WERI-Rb-1 (cell line): ENCODE results near the gene GHRH.
A peak's percentile ranks its signal among the peaks of the same experiment; 100 is the strongest.

ENCODE experiments used
- DNase-seq: peaks from one replicate; pipeline ENCODE4 v3.0.0-alpha.2; 2020
- H3K27ac ChIP-seq: fragments of 250-450 bp; sonication (Bioruptor Pico); 2 replicates; pipeline ENCODE4 v1.5.1; 2020; ENCODE audit warnings: mild to moderate bottlenecking, moderate library complexity
- H3K27me3 ChIP-seq: fragments of 250-450 bp; sonication (Bioruptor Pico); 2 replicates; pipeline ENCODE4 v1.5.1; 2021; ENCODE audit warnings: mild to moderate bottlenecking, low read depth, moderate library complexity; ENCODE audit not compliant: insufficient read depth, severe bottlenecking
- H3K36me3 ChIP-seq: fragments of 250-450 bp; sonication (Bioruptor Pico); 2 replicates; pipeline ENCODE4 v1.5.1; 2020; ENCODE audit warnings: mild to moderate bottlenecking, moderate library complexity
- H3K4me3 ChIP-seq: 2 replicates; pipeline ENCODE4 v1.5.1; 2011; ENCODE audit warnings: low read depth, mild to moderate bottlenecking, control low read depth, low read length
- H3K9me3 ChIP-seq: fragments of 250-450 bp; sonication (Bioruptor Pico); 2 replicates; pipeline ENCODE4 v1.5.1; 2021; ENCODE audit warnings: mild to moderate bottlenecking, moderate library complexity; ENCODE audit not compliant: severe bottlenecking
- TF ChIP-seq, protein P1 (sequence below): IDR thresholded peaks from 2 replicates; pipeline ENCODE4 v1.5.1; 2011; ENCODE audit warnings: low read depth, mild to moderate bottlenecking, control low read depth, inconsistent platforms, low read length

The GHRH gene

GRCh38 chr20:37244572-37244957, 17.0 kb downstream of the GHRH start:
- Histone ChIP-seq H3K36me3 (peaks cover 50% of the 10 kb centered on the region), H3K27me3 (no peaks in the 10 kb centered on the region), H3K4me3 (no peak overlapping the region), H3K27ac (no peak overlapping the region), H3K9me3 (no peaks in the 10 kb centered on the region)
- no peak for DNase-seq
- TF ChIP-seq, protein P1, sequence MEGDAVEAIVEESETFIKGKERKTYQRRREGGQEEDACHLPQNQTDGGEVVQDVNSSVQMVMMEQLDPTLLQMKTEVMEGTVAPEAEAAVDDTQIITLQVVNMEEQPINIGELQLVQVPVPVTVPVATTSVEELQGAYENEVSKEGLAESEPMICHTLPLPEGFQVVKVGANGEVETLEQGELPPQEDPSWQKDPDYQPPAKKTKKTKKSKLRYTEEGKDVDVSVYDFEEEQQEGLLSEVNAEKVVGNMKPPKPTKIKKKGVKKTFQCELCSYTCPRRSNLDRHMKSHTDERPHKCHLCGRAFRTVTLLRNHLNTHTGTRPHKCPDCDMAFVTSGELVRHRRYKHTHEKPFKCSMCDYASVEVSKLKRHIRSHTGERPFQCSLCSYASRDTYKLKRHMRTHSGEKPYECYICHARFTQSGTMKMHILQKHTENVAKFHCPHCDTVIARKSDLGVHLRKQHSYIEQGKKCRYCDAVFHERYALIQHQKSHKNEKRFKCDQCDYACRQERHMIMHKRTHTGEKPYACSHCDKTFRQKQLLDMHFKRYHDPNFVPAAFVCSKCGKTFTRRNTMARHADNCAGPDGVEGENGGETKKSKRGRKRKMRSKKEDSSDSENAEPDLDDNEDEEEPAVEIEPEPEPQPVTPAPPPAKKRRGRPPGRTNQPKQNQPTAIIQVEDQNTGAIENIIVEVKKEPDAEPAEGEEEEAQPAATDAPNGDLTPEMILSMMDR, result no peak

GRCh38 chr20:37243937-37244571, 17.6 kb downstream of the GHRH start:
- TF ChIP-seq, protein P1, result no peak
- no peak overlapping the region for H3K27ac ChIP-seq
- H3K9me3 ChIP-seq, result no peaks in the 10 kb centered on the region
- DNase-seq, result no peak
- H3K4me3 ChIP-seq, result no peak overlapping the region
- H3K27me3 ChIP-seq, result no peaks in the 10 kb centered on the region
- H3K36me3 ChIP-seq, result peaks cover 55% of the 10 kb centered on the region

- H3K9me3 ChIP-seq, result no peaks in the 10 kb centered on the region
- H3K36me3 ChIP-seq, result peaks cover 63% of the 10 kb centered on the region
- TF ChIP-seq, protein P1, result peak; percentile 60
- DNase-seq, result peak; percentile 40
- no peak overlapping the region for H3K27ac ChIP-seq
- H3K27me3 ChIP-seq, result no peaks in the 10 kb centered on the region
- no peak overlapping the region for H3K4me3 ChIP-seq
These were observed 18.3 kb downstream of the GHRH start for GRCh38 chr20:37243076-37243936.

- DNase-seq, result no peak
These were observed 19.1 kb downstream of the GHRH start for GRCh38 chr20:37242503-37242902.

GRCh38 chr20:37240337-37241067, 21.1 kb downstream of the GHRH start:
- Histone ChIP-seq H3K36me3 (peaks cover 91% of the 10 kb centered on the region), H3K27me3 (no peaks in the 10 kb centered on the region), H3K9me3 (no peaks in the 10 kb centered on the region), H3K27ac (no peak overlapping the region), H3K4me3 (no peak overlapping the region)
- TF ChIP-seq, protein P1, result no peak
- no peak for DNase-seq

More at GRCh38 chr20:37242503-37242902, 19.1 kb downstream of the GHRH start:
- Histone ChIP-seq H3K27ac (no peak overlapping the region), H3K4me3 (no peak overlapping the region), H3K9me3 (no peaks in the 10 kb centered on the region), H3K27me3 (no peaks in the 10 kb centered on the region), H3K36me3 (peaks cover 71% of the 10 kb centered on the region)
- TF ChIP-seq, protein P1, result no peak
